ENCODE data around the gene HTRA1.

HTRA1 gene

GRCh38 chr10:122460891-122461293, 461 bp upstream of the HTRA1 start:
- Histone ChIP-seq H3K4me2 (ENCODE audit: low read depth, low read length, poor library complexity, severe bottlenecking) (no peak overlapping the region), H3K79me2 (ENCODE audit: insufficient read depth, low read length) (no peaks in the 10 kb centered on the region), H4K20me1 (ENCODE audit: insufficient read depth, low read length, poor library complexity, severe bottlenecking) (no peaks in the 10 kb centered on the region), H3K9me2 (replicated peaks; ENCODE audit: low read depth, low read length) (no peaks in the 10 kb centered on the region), H3K27me3 (ENCODE audit: insufficient read depth, low read length, poor library complexity, severe bottlenecking) (no peaks in the 10 kb centered on the region), H3K9me3 (ENCODE audit: insufficient read depth, low read depth, low read length) (no peaks in the 10 kb centered on the region; the same call in 1 of the 2 replicates), H3K9ac (ENCODE audit: low read depth, low read length, poor library complexity, severe bottlenecking) (no peak overlapping the region), H3F3A (ENCODE audit: low read depth) (no peaks in the 10 kb centered on the region), H2AFZ (ENCODE audit: low read length) (no peak overlapping the region), H3K36me3 (ENCODE audit: insufficient read depth, low read length) (no peaks in the 10 kb centered on the region), H3K4me1 (ENCODE audit: insufficient read depth, low read length, poor library complexity, severe bottlenecking) (no peaks in the 10 kb centered on the region), H3K4me3 (ENCODE audit: low read length, poor library complexity, severe bottlenecking) (no peak overlapping the region)
- TF ChIP-seq, protein P1, sequence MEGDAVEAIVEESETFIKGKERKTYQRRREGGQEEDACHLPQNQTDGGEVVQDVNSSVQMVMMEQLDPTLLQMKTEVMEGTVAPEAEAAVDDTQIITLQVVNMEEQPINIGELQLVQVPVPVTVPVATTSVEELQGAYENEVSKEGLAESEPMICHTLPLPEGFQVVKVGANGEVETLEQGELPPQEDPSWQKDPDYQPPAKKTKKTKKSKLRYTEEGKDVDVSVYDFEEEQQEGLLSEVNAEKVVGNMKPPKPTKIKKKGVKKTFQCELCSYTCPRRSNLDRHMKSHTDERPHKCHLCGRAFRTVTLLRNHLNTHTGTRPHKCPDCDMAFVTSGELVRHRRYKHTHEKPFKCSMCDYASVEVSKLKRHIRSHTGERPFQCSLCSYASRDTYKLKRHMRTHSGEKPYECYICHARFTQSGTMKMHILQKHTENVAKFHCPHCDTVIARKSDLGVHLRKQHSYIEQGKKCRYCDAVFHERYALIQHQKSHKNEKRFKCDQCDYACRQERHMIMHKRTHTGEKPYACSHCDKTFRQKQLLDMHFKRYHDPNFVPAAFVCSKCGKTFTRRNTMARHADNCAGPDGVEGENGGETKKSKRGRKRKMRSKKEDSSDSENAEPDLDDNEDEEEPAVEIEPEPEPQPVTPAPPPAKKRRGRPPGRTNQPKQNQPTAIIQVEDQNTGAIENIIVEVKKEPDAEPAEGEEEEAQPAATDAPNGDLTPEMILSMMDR (conservative IDR thresholded peaks at IDR 0.05; ENCODE audit: low read length) = no peak

DNA sequence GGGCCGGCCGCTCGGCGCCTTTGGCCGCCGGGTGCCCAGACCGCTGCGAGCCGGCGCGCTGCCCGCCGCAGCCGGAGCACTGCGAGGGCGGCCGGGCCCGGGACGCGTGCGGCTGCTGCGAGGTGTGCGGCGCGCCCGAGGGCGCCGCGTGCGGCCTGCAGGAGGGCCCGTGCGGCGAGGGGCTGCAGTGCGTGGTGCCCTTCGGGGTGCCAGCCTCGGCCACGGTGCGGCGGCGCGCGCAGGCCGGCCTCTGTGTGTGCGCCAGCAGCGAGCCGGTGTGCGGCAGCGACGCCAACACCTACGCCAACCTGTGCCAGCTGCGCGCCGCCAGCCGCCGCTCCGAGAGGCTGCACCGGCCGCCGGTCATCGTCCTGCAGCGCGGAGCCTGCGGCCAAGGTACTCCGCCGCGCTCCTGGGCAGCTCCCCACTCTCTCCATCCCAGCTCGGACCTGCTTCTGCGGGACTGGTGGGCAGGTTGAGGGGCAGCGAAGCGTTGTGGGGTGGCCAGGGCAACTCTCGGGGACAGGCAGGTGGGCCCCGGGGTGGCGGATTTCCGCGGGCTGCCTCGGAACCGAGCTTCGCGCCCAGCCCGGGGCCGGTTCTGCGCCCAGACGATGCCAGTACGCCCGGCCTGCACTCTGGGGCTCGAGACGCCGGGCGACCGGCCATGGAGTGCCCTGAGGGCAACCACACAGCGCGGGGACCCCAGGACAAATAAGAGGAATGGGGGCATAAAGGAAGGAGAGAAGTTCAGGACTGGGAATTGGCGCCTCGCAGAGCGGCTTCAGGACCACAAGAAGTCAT, 578 bp downstream of the HTRA1 start:
- Histone ChIP-seq H3K79me2 (ENCODE audit: insufficient read depth, low read length) (no peaks in the 10 kb centered on the region), H3K9me3 (ENCODE audit: insufficient read depth, low read depth, low read length) (no peaks in the 10 kb centered on the region; the same call in 1 of the 2 replicates), H3K4me1 (ENCODE audit: insufficient read depth, low read length, poor library complexity, severe bottlenecking) (no peaks in the 10 kb centered on the region), H3K27me3 (ENCODE audit: insufficient read depth, low read length, poor library complexity, severe bottlenecking) (no peaks in the 10 kb centered on the region), H3K9me2 (replicated peaks; ENCODE audit: low read depth, low read length) (no peaks in the 10 kb centered on the region), H4K20me1 (ENCODE audit: insufficient read depth, low read length, poor library complexity, severe bottlenecking) (no peaks in the 10 kb centered on the region), H3F3A (ENCODE audit: low read depth) (no peaks in the 10 kb centered on the region), H3K36me3 (ENCODE audit: insufficient read depth, low read length) (no peaks in the 10 kb centered on the region), H3K4me2 (ENCODE audit: low read depth, low read length, poor library complexity, severe bottlenecking) (no peak overlapping the region), H2AFZ (ENCODE audit: low read length) (no peak overlapping the region), H3K4me3 (ENCODE audit: low read length, poor library complexity, severe bottlenecking) (no peak overlapping the region), H3K9ac (ENCODE audit: low read depth, low read length, poor library complexity, severe bottlenecking) (no peak overlapping the region)
- no peak for TF ChIP-seq EZH2phosphoT487 (IDR thresholded peaks at IDR 0.05; ENCODE audit: borderline replicate concordance)

DNA sequence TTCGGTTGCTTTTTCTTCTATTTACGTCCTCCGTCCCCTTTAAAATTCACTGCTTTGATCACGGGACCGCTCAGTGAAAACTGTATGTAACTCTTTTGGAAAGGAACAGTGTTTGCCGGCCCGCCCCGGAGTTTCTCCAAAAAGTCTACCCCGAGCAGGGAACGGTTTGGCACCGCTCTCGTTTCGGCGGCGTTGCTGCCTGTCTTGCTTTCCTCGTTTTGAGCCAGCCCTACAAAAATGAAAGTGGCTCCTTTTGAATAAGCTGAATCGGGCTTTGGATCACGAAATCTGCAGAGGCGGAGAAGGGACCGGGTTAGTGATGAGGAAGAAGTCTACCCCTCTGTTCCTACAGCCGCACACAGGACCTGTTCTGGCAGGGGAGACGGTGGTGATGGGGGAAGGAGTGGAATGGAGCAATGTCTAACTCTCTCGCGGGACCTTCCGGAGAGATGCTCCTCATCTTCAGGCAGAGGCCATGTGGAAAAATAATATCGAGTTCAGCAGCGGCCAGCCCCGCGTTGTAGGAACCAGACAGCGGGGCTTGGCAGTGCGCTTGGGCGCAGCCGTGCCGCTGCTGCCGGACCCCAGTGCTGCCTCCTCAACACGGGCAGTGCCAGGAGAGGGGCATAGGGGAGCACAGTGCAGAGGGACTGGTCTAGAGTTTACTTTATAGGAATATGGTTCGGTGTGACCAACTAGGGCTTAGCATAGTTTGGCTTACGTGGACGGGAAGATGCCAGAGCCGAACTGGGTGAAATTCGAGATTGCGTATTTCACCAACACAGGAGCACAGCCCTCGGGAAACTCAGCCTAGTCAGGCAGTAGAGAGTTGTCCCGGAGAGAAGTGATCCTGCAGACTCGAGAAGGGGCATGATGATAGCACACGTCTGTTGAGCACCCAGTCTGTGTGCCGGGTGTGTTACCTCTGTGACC, 1.4 kb downstream of the HTRA1 start:
- H3K9ac ChIP-seq (ENCODE audit: low read depth, low read length, poor library complexity, severe bottlenecking) = no peak overlapping the region
- no peak for TF ChIP-seq EZH2phosphoT487 (IDR thresholded peaks at IDR 0.05; ENCODE audit: borderline replicate concordance)
- TF ChIP-seq, protein P1 (conservative IDR thresholded peaks at IDR 0.05; ENCODE audit: low read length) = no peak
- no peak overlapping the region for H3K4me3 ChIP-seq (ENCODE audit: low read length, poor library complexity, severe bottlenecking)
- H4K20me1 ChIP-seq (ENCODE audit: insufficient read depth, low read length, poor library complexity, severe bottlenecking) = no peaks in the 10 kb centered on the region
- H3K36me3 ChIP-seq (ENCODE audit: insufficient read depth, low read length) = no peaks in the 10 kb centered on the region
- no peaks in the 10 kb centered on the region for H3F3A ChIP-seq (ENCODE audit: low read depth)
- no peak overlapping the region for H2AFZ ChIP-seq (ENCODE audit: low read length)
- H3K79me2 ChIP-seq (ENCODE audit: insufficient read depth, low read length) = no peaks in the 10 kb centered on the region
- H3K4me1 ChIP-seq (ENCODE audit: insufficient read depth, low read length, poor library complexity, severe bottlenecking) = no peaks in the 10 kb centered on the region
- H3K4me2 ChIP-seq (ENCODE audit: low read depth, low read length, poor library complexity, severe bottlenecking) = no peak overlapping the region
- H3K9me3 ChIP-seq (ENCODE audit: insufficient read depth, low read depth, low read length) = no peaks in the 10 kb centered on the region; the same call in 1 of the 2 replicates
- H3K27me3 ChIP-seq (ENCODE audit: insufficient read depth, low read length, poor library complexity, severe bottlenecking) = no peaks in the 10 kb centered on the region
- H3K9me2 ChIP-seq (replicated peaks; ENCODE audit: low read depth, low read length) = no peaks in the 10 kb centered on the region

Measured in Loucy (cell line).